NCI-H748 treated with DMSO at 0.1 percent for 48 hours (cell line): ENCODE data around the gene PKN1.
A peak's percentile ranks its signal among the peaks of the same experiment; 100 is the strongest.

Experiments
- DNase-seq: peaks from one replicate; lab custom pipeline; 2025; lab: John Stamatoyannopoulos, UW

Gene PKN1

DNA sequence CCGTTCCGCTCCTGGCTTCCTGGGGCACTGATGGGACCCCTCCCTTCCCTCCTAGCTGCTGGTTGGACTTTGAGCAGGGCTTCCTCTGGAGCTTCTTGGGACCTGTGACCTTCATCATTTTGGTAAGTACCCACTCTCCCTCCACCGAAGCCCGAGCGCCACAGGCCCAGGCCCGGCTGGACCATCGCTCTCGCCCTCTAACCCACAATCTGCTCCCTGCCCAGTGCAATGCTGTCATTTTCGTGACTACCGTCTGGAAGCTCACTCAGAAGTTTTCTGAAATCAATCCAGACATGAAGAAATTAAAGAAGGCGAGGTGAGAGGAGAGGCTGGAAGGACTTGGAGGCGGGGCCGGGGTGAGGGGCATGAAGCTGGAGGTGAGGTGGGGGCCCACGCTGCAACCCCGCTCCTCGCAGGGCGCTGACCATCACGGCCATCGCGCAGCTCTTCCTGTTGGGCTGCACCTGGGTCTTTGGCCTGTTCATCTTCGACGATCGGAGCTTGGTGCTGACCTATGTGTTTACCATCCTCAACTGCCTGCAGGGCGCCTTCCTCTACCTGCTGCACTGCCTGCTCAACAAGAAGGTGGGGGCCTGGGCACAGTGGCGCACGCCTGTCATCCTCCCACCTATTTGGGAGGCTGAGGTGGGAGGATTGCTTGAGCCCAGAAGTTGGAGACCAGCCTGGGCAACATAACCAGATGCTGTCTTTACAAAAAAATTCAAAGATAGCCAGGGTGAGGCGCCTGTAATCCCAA, 26.3 kb upstream of the PKN1 start:
- no peak for DNase-seq

DNA sequence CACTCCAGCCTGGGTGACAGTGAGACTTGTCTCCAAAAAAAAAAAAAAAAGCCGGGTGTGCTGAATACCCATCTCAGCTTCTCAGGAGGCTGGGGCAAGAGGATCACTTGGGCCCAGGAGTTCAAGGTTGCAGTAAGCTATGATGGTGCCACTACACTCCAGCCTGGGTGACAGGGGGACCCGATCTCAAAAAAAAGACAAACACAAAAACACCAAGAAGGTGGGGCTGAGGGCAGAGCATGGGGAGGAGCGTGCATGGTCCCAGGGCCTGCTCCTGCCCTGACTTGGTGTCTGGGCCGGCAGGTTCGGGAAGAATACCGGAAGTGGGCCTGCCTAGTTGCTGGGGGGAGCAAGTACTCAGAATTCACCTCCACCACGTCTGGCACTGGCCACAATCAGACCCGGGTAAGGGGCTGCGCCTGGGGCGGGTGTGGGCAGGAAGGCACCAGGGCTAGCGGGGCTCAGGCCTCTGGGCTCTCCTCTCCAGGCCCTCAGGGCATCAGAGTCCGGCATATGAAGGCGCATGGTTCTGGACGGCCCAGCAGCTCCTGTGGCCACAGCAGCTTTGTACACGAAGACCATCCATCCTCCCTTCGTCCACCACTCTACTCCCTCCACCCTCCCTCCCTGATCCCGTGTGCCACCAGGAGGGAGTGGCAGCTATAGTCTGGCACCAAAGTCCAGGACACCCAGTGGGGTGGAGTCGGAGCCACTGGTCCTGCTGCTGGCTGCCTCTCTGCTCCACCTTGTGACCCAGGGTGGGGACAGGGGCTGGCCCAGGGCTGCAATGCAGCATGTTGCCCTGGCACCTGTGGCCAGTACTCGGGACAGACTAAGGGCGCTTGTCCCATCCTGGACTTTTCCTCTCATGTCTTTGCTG, 25.3 kb upstream of the PKN1 start:
- no peak for DNase-seq

DNA sequence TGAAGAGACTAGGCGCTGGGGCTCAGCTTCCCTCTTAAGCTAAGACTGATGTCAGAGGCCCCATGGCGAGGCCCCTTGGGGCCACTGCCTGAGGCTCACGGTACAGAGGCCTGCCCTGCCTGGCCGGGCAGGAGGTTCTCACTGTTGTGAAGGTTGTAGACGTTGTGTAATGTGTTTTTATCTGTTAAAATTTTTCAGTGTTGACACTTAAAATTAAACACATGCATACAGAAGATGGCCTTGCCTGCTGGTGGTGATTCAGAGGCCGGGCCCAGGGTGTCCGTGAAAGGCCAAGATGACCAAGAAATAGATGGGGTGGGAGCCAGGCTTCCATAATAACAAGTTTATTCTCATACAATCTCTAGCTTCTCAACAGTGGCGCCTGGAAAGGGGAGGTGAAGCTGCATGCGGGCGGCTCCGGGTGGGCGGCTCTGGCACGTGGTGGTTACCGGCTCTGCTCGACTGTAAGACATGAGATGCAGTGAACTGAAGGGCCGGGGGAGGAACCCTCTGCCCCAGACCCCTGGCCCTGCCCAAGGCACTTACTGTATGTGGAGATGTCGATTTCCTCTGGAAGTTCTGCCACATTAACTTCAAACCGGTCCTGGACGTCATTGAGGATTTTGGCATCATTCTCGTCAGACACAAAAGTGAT, 24.5 kb upstream of the PKN1 start:
- no peak for DNase-seq

DNA sequence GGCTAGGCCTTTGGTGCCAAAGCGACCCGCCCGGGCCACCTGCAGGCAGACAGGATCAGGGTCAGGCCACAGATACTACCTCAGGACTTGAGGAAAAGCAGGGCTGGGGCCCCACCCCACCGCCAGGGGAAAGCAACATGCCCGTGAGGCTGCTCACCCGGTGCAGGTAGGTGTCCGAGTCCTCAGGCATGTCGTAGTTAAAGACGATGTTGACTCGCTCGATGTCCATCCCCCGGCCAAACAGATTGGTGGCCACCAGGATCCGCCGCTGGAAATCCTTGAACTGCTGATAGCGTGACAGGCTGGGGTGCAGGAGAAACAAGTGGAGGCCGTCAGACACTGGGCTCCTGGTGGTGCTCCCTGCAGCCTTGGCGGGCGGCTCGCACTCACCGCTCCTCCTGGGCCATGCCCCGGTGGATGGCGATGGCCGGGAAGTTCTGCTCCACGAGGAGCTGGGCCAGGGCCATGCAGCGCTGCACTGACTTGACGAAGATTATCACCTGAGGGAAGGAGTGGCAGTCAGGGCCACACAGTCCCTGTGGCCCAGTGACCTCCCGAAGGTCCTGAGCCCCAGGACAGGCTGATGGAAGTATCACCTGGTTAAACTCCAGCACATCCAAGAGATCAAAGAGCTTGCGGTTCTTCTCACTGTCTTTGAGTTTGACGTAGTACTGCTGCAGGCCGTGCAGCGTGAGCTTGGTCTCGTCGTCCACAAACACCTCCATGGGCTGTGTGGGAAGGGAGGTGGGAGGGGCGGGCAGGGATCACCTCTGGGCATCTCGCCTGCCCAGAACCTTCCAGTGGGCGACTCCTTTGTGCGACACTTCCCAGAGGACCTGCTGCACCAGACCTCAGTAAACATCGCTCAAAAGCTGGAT, 23.7 kb upstream of the PKN1 start:
- DNase-seq: no peak

- DNase-seq: no peak
Observed at GRCh38 chr19:14410091-14411051, 22.7 kb upstream of the PKN1 start.

DNA sequence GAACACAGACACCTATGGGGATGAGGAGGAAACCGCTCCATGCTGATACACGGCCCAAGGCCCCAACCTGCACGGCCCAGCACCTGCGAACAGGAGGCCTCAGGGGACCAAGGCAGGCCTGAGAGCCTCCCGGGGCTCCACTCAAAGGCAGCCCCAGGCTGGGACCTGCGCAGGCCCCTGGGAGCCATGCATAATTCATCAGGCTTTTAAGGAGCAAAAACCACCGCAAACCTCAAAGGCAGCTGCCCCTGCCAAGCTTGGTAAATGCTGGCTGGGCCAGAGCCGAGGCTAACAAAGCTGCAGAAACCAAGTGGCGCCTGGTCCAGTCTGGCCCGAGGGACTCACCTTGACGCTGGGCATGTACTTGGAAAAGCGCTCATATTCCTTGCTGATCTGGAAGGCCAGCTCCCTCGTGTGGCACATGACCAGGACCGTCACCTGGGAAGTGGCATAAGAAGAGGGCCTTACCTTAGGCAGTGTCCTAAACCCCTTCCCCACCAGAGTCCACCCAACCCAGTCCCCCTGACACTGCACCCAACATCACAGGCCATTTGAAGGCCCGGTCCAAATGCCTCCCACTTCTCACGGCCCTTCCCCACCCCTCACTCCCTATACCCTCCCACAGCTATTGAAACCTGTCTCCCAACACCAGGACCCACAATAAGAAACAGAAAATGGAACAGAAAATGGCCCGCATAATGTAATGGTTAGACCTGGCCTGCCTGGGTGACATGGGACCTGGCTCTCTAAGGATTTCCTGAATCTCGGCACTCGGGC, 21.8 kb upstream of the PKN1 start:
- no peak for DNase-seq

DNA sequence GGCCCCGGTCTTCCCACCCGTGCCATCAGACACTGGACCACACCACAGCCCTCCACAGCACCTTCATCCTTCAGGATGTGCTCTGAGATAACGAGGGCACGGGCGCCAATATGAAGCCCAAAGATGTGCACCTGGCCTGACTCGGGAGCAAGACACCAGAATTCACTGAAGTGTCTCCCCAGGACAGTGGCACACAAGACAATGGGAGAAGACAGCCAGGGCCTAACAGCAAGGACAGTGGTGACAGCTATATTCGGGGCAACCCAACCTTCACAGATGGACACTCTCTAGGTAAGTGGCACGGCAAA, 21.2 kb upstream of the PKN1 start:
- no peak for DNase-seq

GRCh38 chr19:14412324-14412995, 20.6 kb upstream of the PKN1 start:
- no peak for DNase-seq

DNA sequence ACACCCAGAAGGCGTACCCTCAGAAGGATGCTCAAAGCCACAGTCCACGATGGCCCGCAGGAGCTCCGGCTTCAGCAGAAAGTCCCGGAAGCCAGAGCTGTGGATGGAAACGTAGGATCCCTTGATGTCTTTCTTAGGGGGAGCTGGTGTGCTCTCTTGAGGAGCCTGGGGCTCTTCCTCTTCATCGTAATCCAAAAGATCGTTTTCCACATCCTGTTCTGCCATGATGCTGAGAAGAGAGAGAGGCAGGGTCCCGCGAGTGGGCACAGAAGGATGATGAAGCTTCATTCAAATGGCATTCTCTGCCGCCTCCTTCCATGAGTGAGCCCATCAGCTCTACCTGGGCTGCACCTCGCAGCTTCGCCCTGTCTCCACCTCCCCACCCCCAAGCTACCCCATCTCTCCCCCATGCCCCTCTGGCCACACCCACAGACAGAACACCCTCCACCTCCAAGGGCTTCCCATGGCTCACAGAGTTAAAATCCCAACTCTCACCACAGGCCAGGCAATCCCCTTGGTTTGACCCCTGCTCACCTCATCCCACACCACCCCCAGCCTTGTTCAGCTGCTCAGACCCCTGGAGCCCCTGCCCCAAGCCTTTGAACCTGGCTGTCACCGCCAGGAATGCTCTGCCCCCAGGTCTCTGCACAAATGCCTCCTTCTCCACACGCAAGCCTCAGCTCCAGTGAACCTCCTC, 20.0 kb upstream of the PKN1 start:
- DNase-seq: no peak

DNA sequence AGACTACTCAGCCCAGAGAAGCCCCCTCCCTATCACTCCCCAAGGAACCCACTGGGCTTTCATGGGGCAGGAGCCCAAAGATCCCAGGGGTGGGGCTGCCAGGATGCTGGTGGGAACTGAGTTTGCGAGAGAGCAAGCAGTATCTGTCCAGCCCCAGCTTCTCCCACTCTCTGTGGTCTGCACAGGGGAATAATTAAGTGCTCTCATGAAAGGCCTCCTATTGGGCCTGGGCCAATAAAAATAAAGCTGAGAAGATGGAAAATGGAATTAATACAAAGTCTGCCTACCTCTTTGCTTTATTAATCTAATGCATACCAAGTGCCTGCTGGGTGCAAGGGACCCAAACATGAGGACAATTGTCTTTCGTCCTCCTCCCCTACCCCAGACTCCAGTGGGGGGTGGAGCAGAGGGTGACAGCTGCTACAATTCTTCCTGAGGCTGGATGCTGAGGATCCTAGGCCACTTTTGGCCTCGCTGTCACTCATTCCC, 19.4 kb upstream of the PKN1 start:
- no peak for DNase-seq

GRCh38 chr19:14414926-14415690, 18.0 kb upstream of the PKN1 start:
- no peak for DNase-seq

GRCh38 chr19:14416817-14417231, 16.3 kb upstream of the PKN1 start:
- no peak for DNase-seq

DNA sequence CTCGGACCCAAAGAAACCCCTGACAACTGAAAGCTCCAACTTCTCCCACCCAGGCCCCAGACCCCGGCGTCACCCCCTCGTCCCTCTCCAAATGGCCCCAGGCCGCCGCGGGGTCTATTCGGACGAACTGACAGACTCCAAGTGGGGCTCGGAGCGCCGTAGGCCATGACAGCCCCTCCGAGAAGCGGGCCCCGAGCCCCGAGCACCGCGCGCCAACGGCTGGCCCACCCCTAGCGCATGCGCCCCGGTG, 14.3 kb upstream of the PKN1 start:
- DNase-seq: no peak

DNA sequence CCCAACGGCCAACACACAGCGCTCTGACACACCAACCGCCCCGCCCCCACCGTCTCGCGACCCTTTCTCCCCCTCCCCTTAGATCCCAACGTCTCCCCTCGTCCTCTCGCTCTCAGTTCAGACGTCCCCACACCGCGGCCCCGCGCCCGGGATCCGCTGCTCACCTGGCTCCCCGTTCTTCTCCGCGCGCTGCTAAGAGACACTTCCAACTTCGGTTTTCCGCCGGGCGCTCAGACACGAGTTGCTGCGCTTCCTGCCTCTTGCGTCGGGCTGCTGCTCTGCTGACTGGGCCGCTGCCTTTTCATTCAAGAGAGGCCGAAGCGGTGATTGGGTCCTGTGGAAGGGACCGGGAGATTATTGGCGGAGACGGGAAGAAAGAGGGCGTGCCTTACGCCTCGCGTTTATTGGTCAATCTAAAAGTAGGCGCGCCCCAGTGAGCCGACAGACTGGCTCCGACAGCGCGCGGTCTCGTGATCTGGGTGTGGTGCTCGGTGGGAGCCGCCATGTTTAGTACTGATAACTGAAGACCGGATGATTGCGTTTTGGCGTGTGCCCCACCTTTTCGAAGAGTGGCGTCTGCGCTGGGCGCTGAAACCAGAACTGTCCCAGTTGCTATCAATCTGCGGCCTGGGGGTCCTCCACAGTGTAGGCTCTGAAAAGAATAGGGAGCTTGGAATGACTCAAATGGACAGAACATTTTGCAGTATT, 13.8 kb upstream of the PKN1 start, which contains the start of gene DDX39A:
DDX39A (minus strand) TSS at position 236 of the 708 bp plus-strand sequence. CDS start 6,121 bp downstream, outside the sequence.
- peak; percentile 94 for DNase-seq

- DNase-seq: no peak
Observed at GRCh38 chr19:14425696-14426138, 7.4 kb upstream of the PKN1 start.

DNA sequence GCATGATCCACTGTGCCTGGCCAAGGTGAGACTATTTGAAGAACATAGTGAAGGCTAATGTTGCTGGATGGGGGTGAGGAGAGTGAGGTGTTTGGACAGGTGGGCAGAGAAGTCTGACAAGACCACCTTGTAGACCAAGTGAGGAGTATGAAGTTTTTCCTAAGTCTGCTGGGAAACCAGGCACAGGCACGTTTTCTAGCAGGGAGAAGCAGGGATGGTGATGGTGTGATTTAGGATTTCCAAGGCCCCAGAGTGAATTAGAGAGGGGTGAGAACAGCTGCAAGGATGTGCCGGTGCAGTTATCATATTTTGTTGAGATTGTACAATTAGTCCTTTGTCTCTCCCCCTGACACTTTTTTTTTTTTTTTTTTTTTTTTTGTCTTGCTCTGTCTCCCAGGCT, 5.6 kb upstream of the PKN1 start:
- DNase-seq: no peak

- no peak for DNase-seq
Observed at GRCh38 chr19:14428882-14429416, 4.2 kb upstream of the PKN1 start.
